Mesendoderm (in vitro differentiated cells): ENCODE results near the gene SOST.
A peak's percentile ranks its signal among the peaks of the same experiment; 100 is the strongest.

ENCODE experiments used
- DNase-seq: peaks from one replicate; pipeline ENCODE4 v3.0.0; 2013
- H2AK5ac ChIP-seq: 2 replicates; pipeline ENCODE4 v1.6.1; 2013; ENCODE audit warnings: low read length, inconsistent platforms
- H2BK120ac ChIP-seq: 2 replicates; pipeline ENCODE4 v1.6.1; 2013; ENCODE audit warnings: low read depth, mild to moderate bottlenecking, low read length, moderate library complexity, mixed read lengths
- H2BK15ac ChIP-seq: replicated peaks from 2 replicates; pipeline ENCODE4 v1.6.1; 2013; ENCODE audit warnings: low read depth, mild to moderate bottlenecking, moderate library complexity
- H2BK5ac ChIP-seq: 2 replicates; pipeline ENCODE4 v1.6.1; 2013; ENCODE audit warnings: low read length, inconsistent platforms
- H3K18ac ChIP-seq: 2 replicates; pipeline ENCODE4 v1.6.1; 2013; ENCODE audit warnings: mild to moderate bottlenecking, low read length, mixed read lengths
- H3K23ac ChIP-seq: one replicate; pipeline ENCODE4 v1.6.1; 2013; ENCODE audit warnings: low read length
- H3K27ac ChIP-seq: 2 replicates; pipeline ENCODE4 v1.5.1; 2013; ENCODE audit warnings: low read depth, mild to moderate bottlenecking, inconsistent platforms, low read length, moderate library complexity
- H3K27me3 ChIP-seq: 2 replicates; pipeline ENCODE4 v1.6.1; 2013; ENCODE audit warnings: low read length, control low read depth, mild to moderate bottlenecking, inconsistent platforms; ENCODE audit not compliant: insufficient read depth, poor library complexity
- H3K36me3 ChIP-seq: 2 replicates; pipeline ENCODE4 v1.6.1; 2013; ENCODE audit warnings: low read length, inconsistent platforms; ENCODE audit not compliant: control insufficient read depth, insufficient read depth
- H3K4ac ChIP-seq: one replicate; pipeline ENCODE4 v1.6.1; 2013; ENCODE audit warnings: low read depth, mild to moderate bottlenecking, low read length, moderate library complexity
- H3K4me1 ChIP-seq: 2 replicates; pipeline ENCODE4 v1.6.1; 2013; ENCODE audit warnings: low read depth, low read length, inconsistent platforms; ENCODE audit not compliant: control insufficient read depth
- H3K4me2 ChIP-seq: 2 replicates; pipeline ENCODE4 v1.6.1; 2013; ENCODE audit warnings: low read length
- H3K4me3 ChIP-seq: 2 replicates; pipeline ENCODE4 v1.5.1; 2013; ENCODE audit warnings: mild to moderate bottlenecking, low read length
- H3K56ac ChIP-seq: one replicate; pipeline ENCODE4 v1.6.1; 2013; ENCODE audit warnings: low read length
- H3K79me1 ChIP-seq: 2 replicates; pipeline ENCODE4 v1.6.1; 2013; ENCODE audit warnings: low read length, inconsistent platforms
- H3K79me2 ChIP-seq: 2 replicates; pipeline ENCODE4 v1.6.1; 2013; ENCODE audit warnings: mild to moderate bottlenecking, low read length; ENCODE audit not compliant: control insufficient read depth, insufficient read depth
- H3K9ac ChIP-seq: 2 replicates; pipeline ENCODE4 v1.6.1; 2013; ENCODE audit warnings: low read length, inconsistent platforms
- H4K5ac ChIP-seq: one replicate; pipeline ENCODE4 v1.6.1; 2013; ENCODE audit warnings: low read length
- H4K8ac ChIP-seq: one replicate; pipeline ENCODE4 v1.6.1; 2013; ENCODE audit warnings: low read depth, mild to moderate bottlenecking, control low read depth, low read length, moderate library complexity
- WGBS: extraction: QIAGEN DNeasy Blood & Tissue Kit; methylation state at CpG from one replicate; pipeline ENCODE4 v1.1.7; 2013; ENCODE audit warnings: low lambda C conversion rate, missing lambda C conversion rate; ENCODE audit not compliant: insufficient coverage; ENCODE audit errors: extremely low coverage; 5-methylcytosine and 5-hydroxymethylcytosine counted together

The SOST gene

DNA sequence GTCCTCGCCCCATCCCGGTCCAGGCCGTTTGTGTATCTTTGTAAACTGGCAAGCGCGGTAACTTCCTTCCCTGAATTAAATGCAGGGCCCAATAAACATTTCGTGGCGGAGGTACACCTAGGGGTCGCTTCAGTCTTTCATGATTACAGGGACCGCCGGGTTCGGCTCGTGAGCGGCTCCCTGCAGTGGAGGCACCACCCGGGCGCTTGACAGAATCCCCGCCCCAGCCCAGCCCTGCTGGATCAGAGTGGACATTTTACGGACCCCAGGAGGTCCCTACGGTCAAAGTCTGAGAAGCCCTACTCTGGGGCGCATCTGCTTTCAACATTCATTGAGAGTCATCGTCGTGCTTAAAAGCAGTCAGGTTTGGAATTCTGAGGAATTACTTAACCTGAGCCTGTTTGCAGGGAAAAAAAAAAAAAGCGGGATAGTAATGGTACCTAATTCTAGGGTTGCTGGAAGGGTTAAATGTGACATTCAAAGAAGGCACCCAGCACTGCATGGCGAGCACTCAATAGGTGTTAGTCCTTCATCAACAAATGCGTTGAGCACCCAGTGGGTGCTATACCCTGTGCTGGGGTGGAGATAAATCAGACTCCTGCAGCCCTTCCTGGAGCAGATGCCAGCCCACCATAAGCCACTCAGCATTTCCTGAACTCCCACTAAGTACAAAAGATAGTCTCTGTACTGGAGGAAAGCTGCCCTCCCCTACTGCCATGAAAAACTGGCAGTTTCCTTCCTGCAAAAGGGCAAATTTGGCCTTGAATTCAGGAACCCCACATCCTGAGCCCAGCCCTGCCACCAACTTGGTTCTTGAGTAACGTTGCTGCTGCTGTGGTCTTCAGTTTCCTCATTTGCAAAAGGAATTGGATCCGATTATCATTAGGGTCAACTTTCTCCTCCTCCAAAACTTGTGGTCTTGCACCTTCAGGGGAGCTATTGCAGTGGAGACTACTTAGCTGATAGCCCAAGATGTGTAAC lies 20.8 kb upstream of the SOST start:
- H2BK15ac ChIP-seq, result no peak overlapping the region
- H3K4me1 ChIP-seq, result peaks cover 6% of the 10 kb centered on the region
- H3K79me1 ChIP-seq, result peaks cover 12% of the 10 kb centered on the region
- H3K79me2 ChIP-seq, result peaks cover 3% of the 10 kb centered on the region
- no peaks in the 10 kb centered on the region for H3K27me3 ChIP-seq
- DNase-seq, result peak; percentile 69
- H3K36me3 ChIP-seq, result no peaks in the 10 kb centered on the region
- no peak overlapping the region for H3K18ac ChIP-seq
- WGBS, result no CpG with 5 or more reads among the region's 26 CpGs
- H3K4ac ChIP-seq, result no peak overlapping the region
- H3K27ac ChIP-seq, result no peak overlapping the region
- H2AK5ac ChIP-seq, result no peak overlapping the region
- H3K9ac ChIP-seq, result peak overlapping the region; percentile 37
- peak overlapping the region; percentile 4 for H3K4me3 ChIP-seq
- H3K56ac ChIP-seq, result peak overlapping the region; percentile 47
- peak overlapping the region; percentile 61 for H3K4me2 ChIP-seq
- H2BK5ac ChIP-seq, result no peak overlapping the region
- no peak overlapping the region for H2BK120ac ChIP-seq
- no peak overlapping the region for H3K23ac ChIP-seq
- no peak overlapping the region for H4K8ac ChIP-seq
- no peak overlapping the region for H4K5ac ChIP-seq

GRCh38 chr17:43778337-43779144 lies 19.9 kb upstream of the SOST start, which contains the start of gene DUSP3:
Gene DUSP3, minus strand, starts transcription at chr17:43778977. Its CDS starts 53 bp downstream, at chr17:43778924.
- H3K27ac ChIP-seq, result peak within 1 kb of the TSS; percentile 84
- peak within 1 kb of the TSS; percentile 91 for H3K18ac ChIP-seq
- peaks cover 6% of the 10 kb centered on the region for H3K4me1 ChIP-seq
- no CpG with 5 or more reads among the region's 100 CpGs for WGBS
- H3K79me2 ChIP-seq, result peaks cover 3% of the 10 kb centered on the region
- H3K36me3 ChIP-seq, result no peaks in the 10 kb centered on the region
- H3K9ac ChIP-seq, result peak within 1 kb of the TSS; percentile 93
- H3K4me3 ChIP-seq, result peak within 1 kb of the TSS; percentile 83
- peak within 1 kb of the TSS; percentile 99 for H3K56ac ChIP-seq
- no peak within 1 kb of the TSS for H2BK120ac ChIP-seq
- H3K79me1 ChIP-seq, result peaks cover 12% of the 10 kb centered on the region
- H3K23ac ChIP-seq, result no peak within 1 kb of the TSS
- no peak within 1 kb of the TSS for H4K8ac ChIP-seq
- peak within 1 kb of the TSS; percentile 22 for H2BK5ac ChIP-seq
- H4K5ac ChIP-seq, result no peak within 1 kb of the TSS
- H3K27me3 ChIP-seq, result no peaks in the 10 kb centered on the region
- H3K4me2 ChIP-seq, result peak within 1 kb of the TSS; percentile 61
- peak within 1 kb of the TSS; percentile 93 for H3K4ac ChIP-seq
- H2AK5ac ChIP-seq, result no peak within 1 kb of the TSS
- H2BK15ac ChIP-seq, result no peak within 1 kb of the TSS
- DNase-seq, result peak; percentile 98

GRCh38 chr17:43774304-43775250 lies 16.0 kb upstream of the SOST start:
- H3K27me3 ChIP-seq, result no peaks in the 10 kb centered on the region
- no peak overlapping the region for H3K56ac ChIP-seq
- DNase-seq, result no peak
- H3K79me1 ChIP-seq, result peaks cover 12% of the 10 kb centered on the region
- H3K4ac ChIP-seq, result no peak overlapping the region
- H3K79me2 ChIP-seq, result peaks cover 3% of the 10 kb centered on the region
- peaks cover 3% of the 10 kb centered on the region for H3K4me1 ChIP-seq
- H4K8ac ChIP-seq, result no peak overlapping the region
- H2BK5ac ChIP-seq, result no peak overlapping the region
- H3K23ac ChIP-seq, result no peak overlapping the region
- H4K5ac ChIP-seq, result no peak overlapping the region
- H3K4me2 ChIP-seq, result no peak overlapping the region
- H2BK120ac ChIP-seq, result no peak overlapping the region
- H3K9ac ChIP-seq, result no peak overlapping the region
- no CpG with 5 or more reads among the region's 16 CpGs for WGBS
- no peak overlapping the region for H3K18ac ChIP-seq
- H3K4me3 ChIP-seq, result no peak overlapping the region
- no peak overlapping the region for H2AK5ac ChIP-seq
- no peaks in the 10 kb centered on the region for H3K36me3 ChIP-seq
- no peak overlapping the region for H2BK15ac ChIP-seq
- no peak overlapping the region for H3K27ac ChIP-seq

DNA sequence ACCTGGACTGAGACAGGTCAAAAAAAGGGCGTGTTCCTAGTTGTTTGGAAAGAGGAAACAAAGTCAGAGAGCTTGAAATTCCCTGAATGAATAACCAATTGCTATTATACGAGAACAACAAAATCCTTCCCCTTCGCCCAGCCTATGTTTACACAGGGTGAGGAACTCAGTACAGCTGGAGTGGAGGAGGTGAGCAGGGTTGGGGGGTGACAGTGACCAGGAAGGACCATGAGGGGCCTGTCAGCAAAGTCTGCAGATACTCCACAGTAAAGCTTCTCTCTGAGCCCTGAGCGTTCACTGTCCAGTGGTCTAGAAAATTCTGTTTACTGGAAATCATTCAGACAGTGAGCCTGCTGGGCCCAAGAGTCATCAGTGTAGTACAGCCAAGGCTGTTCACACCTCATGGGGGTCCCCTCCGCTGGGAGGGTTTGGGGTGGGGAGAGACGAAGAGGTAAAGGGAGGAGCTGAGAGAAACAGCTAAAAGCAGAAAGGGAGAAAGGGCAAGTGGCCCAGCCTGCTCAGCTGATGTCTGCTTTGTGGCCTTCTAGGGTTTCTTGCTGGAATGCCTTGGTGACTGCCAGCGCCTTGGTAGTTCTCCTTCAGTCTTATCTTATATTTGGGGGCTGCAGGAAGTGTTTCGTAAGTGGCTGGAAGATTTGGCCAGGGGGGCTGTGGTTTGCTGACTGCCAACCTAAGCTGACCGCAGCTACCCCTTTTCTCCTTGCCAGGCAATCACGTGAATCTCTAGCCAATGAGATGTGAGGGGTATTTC lies 14.5 kb upstream of the SOST start:
- no peak overlapping the region for H3K23ac ChIP-seq
- no peak overlapping the region for H3K4me3 ChIP-seq
- peaks cover 12% of the 10 kb centered on the region for H3K79me1 ChIP-seq
- no peak overlapping the region for H3K9ac ChIP-seq
- no peak overlapping the region for H3K18ac ChIP-seq
- no peak overlapping the region for H2BK15ac ChIP-seq
- H4K5ac ChIP-seq, result no peak overlapping the region
- no peak overlapping the region for H3K4me2 ChIP-seq
- peaks cover 3% of the 10 kb centered on the region for H3K79me2 ChIP-seq
- no peak overlapping the region for H4K8ac ChIP-seq
- no peak for DNase-seq
- no peak overlapping the region for H3K56ac ChIP-seq
- H2AK5ac ChIP-seq, result no peak overlapping the region
- H3K27me3 ChIP-seq, result no peaks in the 10 kb centered on the region
- no CpG with 5 or more reads among the region's 10 CpGs for WGBS
- no peak overlapping the region for H2BK120ac ChIP-seq
- no peak overlapping the region for H3K4ac ChIP-seq
- no peak overlapping the region for H3K27ac ChIP-seq
- H2BK5ac ChIP-seq, result no peak overlapping the region
- H3K36me3 ChIP-seq, result peaks cover 2% of the 10 kb centered on the region
- H3K4me1 ChIP-seq, result no peaks in the 10 kb centered on the region

- H3K79me1 ChIP-seq, result peaks cover 6% of the 10 kb centered on the region
- H3K4me3 ChIP-seq, result no peak overlapping the region
- no peak overlapping the region for H3K4ac ChIP-seq
- no peak for DNase-seq
- H2BK5ac ChIP-seq, result no peak overlapping the region
- no peak overlapping the region for H2AK5ac ChIP-seq
- no peaks in the 10 kb centered on the region for H3K27me3 ChIP-seq
- H3K23ac ChIP-seq, result no peak overlapping the region
- H3K18ac ChIP-seq, result no peak overlapping the region
- H2BK15ac ChIP-seq, result no peak overlapping the region
- no peaks in the 10 kb centered on the region for H3K4me1 ChIP-seq
- no peak overlapping the region for H3K9ac ChIP-seq
- H3K27ac ChIP-seq, result no peak overlapping the region
- H2BK120ac ChIP-seq, result no peak overlapping the region
- peaks cover 2% of the 10 kb centered on the region for H3K36me3 ChIP-seq
- H3K79me2 ChIP-seq, result no peaks in the 10 kb centered on the region
- no peak overlapping the region for H3K4me2 ChIP-seq
- no peak overlapping the region for H4K5ac ChIP-seq
- no peak overlapping the region for H4K8ac ChIP-seq
- WGBS, result no CpG with 5 or more reads among the region's 9 CpGs
- H3K56ac ChIP-seq, result no peak overlapping the region
Observed at GRCh38 chr17:43771463-43771862, 12.9 kb upstream of the SOST start.
